HepG2 (cell line): ENCODE data around the gene SCN7A. TPM values are rescaled to one million over a fixed set of nuclear protein-coding genes. Genes with fewer than 3 reads are reported as not detected.
A peak's percentile ranks its signal among the peaks of the same experiment; 100 is the strongest.

ENCODE experiments used
- CCAR2 ChIP-seq: fragments of 200-400 bp; formaldehyde crosslinking; optimal IDR thresholded peaks from 2 replicates; pipeline ENCODE3; 2018; ENCODE audit warnings: low read depth, mild to moderate bottlenecking, low read length, moderate library complexity
- GPN1 ChIP-seq: sonication (generic); formaldehyde crosslinking; IDR thresholded peaks from 2 replicates; pipeline ENCODE4 v1.5.1; 2020; ENCODE audit warnings: missing genetic modification reagents, borderline replicate concordance
- HDAC1 ChIP-seq: sonication (generic); formaldehyde crosslinking; IDR thresholded peaks from 2 replicates; pipeline ENCODE4 v1.5.1; 2020; ENCODE audit warnings: mild to moderate bottlenecking, missing genetic modification reagents
- HDAC2 ChIP-seq: sonication (generic); formaldehyde crosslinking; IDR thresholded peaks from 2 replicates; pipeline ENCODE4 v1.4.0; 2020; ENCODE audit warnings: missing genetic modification reagents
- MATR3 ChIP-seq: sonication (generic); formaldehyde crosslinking; IDR thresholded peaks from 2 replicates; pipeline ENCODE4 v1.4.0; 2020; ENCODE audit warnings: missing genetic modification reagents
- POLR2AphosphoS5 ChIP-seq: IDR thresholded peaks from 2 replicates; pipeline ENCODE4 v1.6.1; 2012; ENCODE audit warnings: low read depth, low read length
- SP4 ChIP-seq: sonication (generic); formaldehyde crosslinking; IDR thresholded peaks from 2 replicates; pipeline ENCODE4 v1.8.1; 2023; ENCODE audit warnings: mild to moderate bottlenecking, missing genetic modification reagents
- SUZ12 ChIP-seq: fragments of 150-350 bp; IDR thresholded peaks from 2 replicates; pipeline ENCODE4 v1.6.1; 2014; ENCODE audit warnings: low read depth, low read length
- TCF7 ChIP-seq: sonication (generic); IDR thresholded peaks from 2 replicates; pipeline ENCODE4 v1.6.1; 2016; ENCODE audit warnings: antibody characterized with exemption, low read depth
- ZFX ChIP-seq: sonication (generic); formaldehyde crosslinking; IDR thresholded peaks from 2 replicates; pipeline ENCODE4 v1.4.0; 2020; ENCODE audit warnings: mild to moderate bottlenecking, low read depth, missing genetic modification reagents, moderate library complexity
- ZNF652 ChIP-seq: IDR thresholded peaks from 2 replicates; pipeline ENCODE4 v1.6.1; 2016; ENCODE audit warnings: low read depth, borderline replicate concordance
- ZNF746 ChIP-seq: sonication (generic); formaldehyde crosslinking; IDR thresholded peaks from 2 replicates; pipeline ENCODE4 v1.8.0; 2022; ENCODE audit warnings: mild to moderate bottlenecking, missing genetic modification reagents
- polyA plus RNA-seq, 8 experiments: library from polyadenylated mRNA; depleted of rRNA in 3 of 8; stranded (reverse) in 7 of 8; unstranded in 1 of 8; fragments of >200 nt; fragmentation: Illumina TruSeq in 4 of 8; extraction: Trizol in 4 of 8; gene quantifications; 2 replicates each; pipeline versions ENCODE4 v1.2.1 to v1.2.3, GENCODE V29; 2011 to 2016; ENCODE audit warnings: low read depth in 4 of 8, missing spikeins in 1 of 8, mixed read lengths in 1 of 8; ENCODE audit not compliant: insufficient read depth in 1 of 8
- total RNA-seq, 5 experiments: library from RNA; depleted of rRNA; stranded (reverse); fragments of >200 nt; fragmentation: Illumina TruSeq; extraction: Trizol; gene quantifications; 2 replicates each; pipeline ENCODE4 v1.2.3, GENCODE V29; 2016; ENCODE audit warnings: low read depth in 1 of 5
- TF ChIP-seq, protein P1 (sequence below): sonication (generic); formaldehyde crosslinking; IDR thresholded peaks from 2 replicates; pipeline ENCODE4 v1.4.0; 2020; ENCODE audit warnings: mild to moderate bottlenecking, missing genetic modification reagents
- TF ChIP-seq, protein P2 (sequence below): sonication (generic); formaldehyde crosslinking; IDR thresholded peaks from 2 replicates; pipeline ENCODE4 v1.4.0; 2020; ENCODE audit warnings: missing genetic modification reagents
- TF ChIP-seq, protein P3 (sequence below): sonication (generic); formaldehyde crosslinking; IDR thresholded peaks from 2 replicates; pipeline ENCODE4 v1.5.0; 2020; ENCODE audit warnings: mild to moderate bottlenecking, missing genetic modification reagents
- TF ChIP-seq, protein P4 (sequence below): sonication (generic); formaldehyde crosslinking; IDR thresholded peaks from 2 replicates; pipeline ENCODE4 v1.8.1; 2023; ENCODE audit warnings: mild to moderate bottlenecking, moderate library complexity, missing genetic modification reagents
- TF ChIP-seq, protein P5 (sequence below): sonication (generic); formaldehyde crosslinking; IDR thresholded peaks from 2 replicates; pipeline ENCODE4 v1.8.0; 2022; ENCODE audit warnings: missing genetic modification reagents, mild to moderate bottlenecking, moderate library complexity, borderline replicate concordance
- TF ChIP-seq, protein P6 (sequence below): sonication (generic); formaldehyde crosslinking; IDR thresholded peaks from 2 replicates; pipeline ENCODE4 v1.4.0; 2020; ENCODE audit warnings: missing genetic modification reagents

Gene SCN7A
- total and polyA plus RNA-seq, 2 of the 13 experiments (the other 11 are each of a cell fraction or from before 2014, with no cell fraction given): 0.01 TPM; not detected in 1

DNA sequence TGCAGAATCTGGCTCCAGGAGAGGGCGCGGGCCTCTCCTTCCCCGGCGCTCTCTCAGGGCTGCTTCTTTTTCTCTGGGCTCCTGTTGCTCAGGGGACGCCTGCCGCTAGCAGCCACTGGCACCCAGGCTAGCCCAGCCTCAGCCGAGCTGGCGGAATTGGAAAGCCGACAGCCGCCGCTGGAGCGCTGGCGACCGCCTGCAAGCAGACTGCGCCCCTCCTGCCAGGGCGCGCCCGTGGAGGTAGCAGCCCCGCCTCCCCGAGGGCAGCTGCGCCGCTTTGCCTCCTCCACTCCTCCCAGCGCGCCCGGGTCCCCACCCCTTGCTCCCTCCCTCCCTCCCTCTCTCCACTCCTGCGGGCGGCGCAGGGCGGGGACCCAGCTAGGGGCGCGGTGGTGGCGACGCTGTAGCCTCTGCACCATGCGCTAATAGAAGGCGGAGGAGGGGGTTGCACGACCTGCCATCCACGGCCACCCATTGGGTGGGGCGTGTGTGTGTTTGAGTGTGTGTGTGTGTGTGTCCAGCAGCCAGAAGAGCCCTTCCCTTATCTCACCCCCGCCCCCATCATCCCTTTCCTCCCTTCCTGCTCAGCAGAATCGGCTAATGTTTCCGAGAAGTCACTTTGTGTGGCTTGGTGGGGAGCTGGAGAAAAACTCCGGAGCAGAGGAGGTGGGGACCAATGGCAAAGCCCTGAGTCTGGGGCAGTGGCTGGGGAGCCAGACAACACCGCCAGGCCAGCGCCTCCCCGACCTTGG is 118.1 kb downstream of the SCN7A start, which contains the start of gene SCN9A (continued):
- TF ChIP-seq, protein P1, sequence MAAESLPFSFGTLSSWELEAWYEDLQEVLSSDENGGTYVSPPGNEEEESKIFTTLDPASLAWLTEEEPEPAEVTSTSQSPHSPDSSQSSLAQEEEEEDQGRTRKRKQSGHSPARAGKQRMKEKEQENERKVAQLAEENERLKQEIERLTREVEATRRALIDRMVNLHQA (CRISPR knock-in tag): no peak
- TF ChIP-seq HDAC1 (peak; percentile 94), MATR3 (CRISPR knock-in tag) (no peak), SP4 (CRISPR knock-in tag) (peak; percentile 82), ZNF652 (CRISPR knock-in tag) (no peak), CCAR2 (no peak), ZNF746 (peak; percentile 96), SUZ12 (no peak), TCF7 (peak; percentile 18; the same call in 1 of the 2 replicates), GPN1 (no peak; the same call in 1 of the 2 replicates), HDAC2 (peak; percentile 86), POLR2AphosphoS5 (peak; percentile 74), ZFX (peak; percentile 75)
- TF ChIP-seq, protein P2, sequence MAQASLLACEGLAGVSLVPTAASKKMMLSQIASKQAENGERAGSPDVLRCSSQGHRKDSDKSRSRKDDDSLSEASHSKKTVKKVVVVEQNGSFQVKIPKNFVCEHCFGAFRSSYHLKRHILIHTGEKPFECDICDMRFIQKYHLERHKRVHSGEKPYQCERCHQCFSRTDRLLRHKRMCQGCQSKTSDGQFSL: no peak
- TF ChIP-seq, protein P3, sequence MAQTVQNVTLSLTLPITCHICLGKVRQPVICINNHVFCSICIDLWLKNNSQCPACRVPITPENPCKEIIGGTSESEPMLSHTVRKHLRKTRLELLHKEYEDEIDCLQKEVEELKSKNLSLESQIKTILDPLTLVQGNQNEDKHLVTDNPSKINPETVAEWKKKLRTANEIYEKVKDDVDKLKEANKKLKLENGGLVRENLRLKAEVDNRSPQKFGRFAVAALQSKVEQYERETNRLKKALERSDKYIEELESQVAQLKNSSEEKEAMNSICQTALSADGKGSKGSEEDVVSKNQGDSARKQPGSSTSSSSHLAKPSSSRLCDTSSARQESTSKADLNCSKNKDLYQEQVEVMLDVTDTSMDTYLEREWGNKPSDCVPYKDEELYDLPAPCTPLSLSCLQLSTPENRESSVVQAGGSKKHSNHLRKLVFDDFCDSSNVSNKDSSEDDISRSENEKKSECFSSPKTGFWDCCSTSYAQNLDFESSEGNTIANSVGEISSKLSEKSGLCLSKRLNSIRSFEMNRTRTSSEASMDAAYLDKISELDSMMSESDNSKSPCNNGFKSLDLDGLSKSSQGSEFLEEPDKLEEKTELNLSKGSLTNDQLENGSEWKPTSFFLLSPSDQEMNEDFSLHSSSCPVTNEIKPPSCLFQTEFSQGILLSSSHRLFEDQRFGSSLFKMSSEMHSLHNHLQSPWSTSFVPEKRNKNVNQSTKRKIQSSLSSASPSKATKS (CRISPR knock-in tag): 0 out of 2 replicates have a peak, but pooled peaks have one; percentile 51
- TF ChIP-seq, protein P4, sequence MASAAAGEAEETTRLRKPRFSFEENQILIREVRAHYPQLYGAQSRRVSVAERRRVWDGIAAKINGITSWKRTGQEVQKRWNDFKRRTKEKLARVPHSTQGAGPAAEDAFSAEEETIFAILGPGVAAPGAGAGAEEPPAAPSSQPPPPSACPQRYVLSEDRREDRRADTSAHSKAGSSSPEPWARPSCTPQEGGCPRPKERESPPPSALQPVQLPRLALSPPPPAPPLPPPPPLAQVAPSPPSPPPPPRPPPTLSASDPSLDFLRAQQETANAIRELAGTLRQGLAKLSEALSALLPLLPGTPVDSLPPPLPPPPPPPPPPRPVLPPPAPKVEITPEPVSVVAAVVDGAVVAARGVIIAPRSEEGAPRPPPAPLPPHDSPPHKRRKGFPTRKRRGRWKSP: peak; percentile 99
- TF ChIP-seq, protein P5, sequence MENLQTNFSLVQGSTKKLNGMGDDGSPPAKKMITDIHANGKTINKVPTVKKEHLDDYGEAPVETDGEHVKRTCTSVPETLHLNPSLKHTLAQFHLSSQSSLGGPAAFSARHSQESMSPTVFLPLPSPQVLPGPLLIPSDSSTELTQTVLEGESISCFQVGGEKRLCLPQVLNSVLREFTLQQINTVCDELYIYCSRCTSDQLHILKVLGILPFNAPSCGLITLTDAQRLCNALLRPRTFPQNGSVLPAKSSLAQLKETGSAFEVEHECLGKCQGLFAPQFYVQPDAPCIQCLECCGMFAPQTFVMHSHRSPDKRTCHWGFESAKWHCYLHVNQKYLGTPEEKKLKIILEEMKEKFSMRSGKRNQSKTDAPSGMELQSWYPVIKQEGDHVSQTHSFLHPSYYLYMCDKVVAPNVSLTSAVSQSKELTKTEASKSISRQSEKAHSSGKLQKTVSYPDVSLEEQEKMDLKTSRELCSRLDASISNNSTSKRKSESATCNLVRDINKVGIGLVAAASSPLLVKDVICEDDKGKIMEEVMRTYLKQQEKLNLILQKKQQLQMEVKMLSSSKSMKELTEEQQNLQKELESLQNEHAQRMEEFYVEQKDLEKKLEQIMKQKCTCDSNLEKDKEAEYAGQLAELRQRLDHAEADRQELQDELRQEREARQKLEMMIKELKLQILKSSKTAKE: peak; percentile 65; the same call in 1 of the 2 replicates
- TF ChIP-seq, protein P6, sequence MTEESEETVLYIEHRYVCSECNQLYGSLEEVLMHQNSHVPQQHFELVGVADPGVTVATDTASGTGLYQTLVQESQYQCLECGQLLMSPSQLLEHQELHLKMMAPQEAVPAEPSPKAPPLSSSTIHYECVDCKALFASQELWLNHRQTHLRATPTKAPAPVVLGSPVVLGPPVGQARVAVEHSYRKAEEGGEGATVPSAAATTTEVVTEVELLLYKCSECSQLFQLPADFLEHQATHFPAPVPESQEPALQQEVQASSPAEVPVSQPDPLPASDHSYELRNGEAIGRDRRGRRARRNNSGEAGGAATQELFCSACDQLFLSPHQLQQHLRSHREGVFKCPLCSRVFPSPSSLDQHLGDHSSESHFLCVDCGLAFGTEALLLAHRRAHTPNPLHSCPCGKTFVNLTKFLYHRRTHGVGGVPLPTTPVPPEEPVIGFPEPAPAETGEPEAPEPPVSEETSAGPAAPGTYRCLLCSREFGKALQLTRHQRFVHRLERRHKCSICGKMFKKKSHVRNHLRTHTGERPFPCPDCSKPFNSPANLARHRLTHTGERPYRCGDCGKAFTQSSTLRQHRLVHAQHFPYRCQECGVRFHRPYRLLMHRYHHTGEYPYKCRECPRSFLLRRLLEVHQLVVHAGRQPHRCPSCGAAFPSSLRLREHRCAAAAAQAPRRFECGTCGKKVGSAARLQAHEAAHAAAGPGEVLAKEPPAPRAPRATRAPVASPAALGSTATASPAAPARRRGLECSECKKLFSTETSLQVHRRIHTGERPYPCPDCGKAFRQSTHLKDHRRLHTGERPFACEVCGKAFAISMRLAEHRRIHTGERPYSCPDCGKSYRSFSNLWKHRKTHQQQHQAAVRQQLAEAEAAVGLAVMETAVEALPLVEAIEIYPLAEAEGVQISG (CRISPR knock-in tag): peak; percentile 88
